SK-N-MC (cell line): ENCODE data around the gene FBXL17.

ENCODE experiments used
- EZH2 ChIP-seq: fragments of 200-600 bp; sonication (generic); IDR thresholded peaks from one replicate; pipeline ENCODE4 v1.6.1; 2017; ENCODE audit warnings: antibody characterized with exemption
- POLR2AphosphoS5 ChIP-seq: IDR thresholded peaks from 2 replicates; pipeline ENCODE4 v1.6.1; 2012; ENCODE audit warnings: mild to moderate bottlenecking, low read depth, low read length, borderline replicate concordance

GRCh38 chr5:108164574-108164973 lies 217.3 kb downstream of the FBXL17 start:
- no peak for TF ChIP-seq POLR2AphosphoS5
- TF ChIP-seq EZH2 = no peak
